ENCODE measurements around the gene ITPRIPL1.
"Not testable (repeated sequence)": the region's sequence is repeated elsewhere in the genome, so short reads cannot be mapped to it uniquely, and the experiment has no call there.

- TF ChIP-seq CTCF, POLR2A, EP300 (IDR thresholded peaks at IDR 0.05): not testable (repeated sequence)
These were observed 30.8 kb upstream of the ITPRIPL1 start for GRCh38 chr2:96294271-96294670.

All from ovary (tissue), 3 donors.